Chondrocyte (in vitro differentiated cells): Measurements from ENCODE around the gene AIF1L. TPM values are rescaled to one million over a fixed set of nuclear protein-coding genes. Genes with fewer than 3 reads are reported as not detected.
"Not testable (repeated sequence)": the region's sequence is repeated elsewhere in the genome, so short reads cannot be mapped to it uniquely, and the experiment has no call there.

Experiments used
- DNase-seq: peaks from one replicate; pipeline ENCODE4 v3.0.0; 2021; ENCODE audit warnings: mixed read lengths, low spot score
- H3K27ac Mint-ChIP-seq: one replicate; pipeline ENCODE4 v1.8.0; 2021; ENCODE audit warnings: mild to moderate bottlenecking, moderate library complexity, mixed read lengths; ENCODE audit not compliant: unreplicated experiment
- H3K27me3 Mint-ChIP-seq: 2 replicates; pipeline ENCODE4 v1.8.0; 2021; ENCODE audit warnings: low read depth, mixed read lengths
- H3K36me3 Mint-ChIP-seq: 2 replicates; pipeline ENCODE4 v1.8.0; 2021; ENCODE audit warnings: low read depth, mixed read lengths
- H3K4me1 Mint-ChIP-seq: 2 replicates; pipeline ENCODE4 v1.8.0; 2021; ENCODE audit warnings: low read depth, mild to moderate bottlenecking, mixed read lengths
- H3K4me3 Mint-ChIP-seq: one replicate; pipeline ENCODE4 v1.8.0; 2021; ENCODE audit warnings: mild to moderate bottlenecking, moderate library complexity, mixed read lengths; ENCODE audit not compliant: unreplicated experiment
- H3K9me3 Mint-ChIP-seq: 2 replicates; pipeline ENCODE4 v1.8.0; 2021; ENCODE audit warnings: low read depth, mixed read lengths
- total RNA-seq: library from RNA; stranded (reverse); gene quantifications from 3 replicates; pipeline ENCODE4 v1.2.1, GENCODE V29; 2021
- TF ChIP-seq, protein P1 (sequence below): fragments of 200-600 bp; sonication (generic); IDR thresholded peaks from 2 replicates; pipeline ENCODE4 v1.5.0; 2021; ENCODE audit warnings: antibody characterized with exemption, mild to moderate bottlenecking, moderate library complexity

The AIF1L gene
- total RNA-seq, 1 donor from 2014 or later = 30.1 TPM

GRCh38 chr9:131146186-131146585 lies 49.9 kb downstream of the AIF1L start:
- Mint-ChIP-seq H3K4me1 (no peaks in the 10 kb centered on the region), H3K36me3 (peaks cover 35% of the 10 kb centered on the region), H3K4me3 (no peak overlapping the region), H3K27me3 (no peaks in the 10 kb centered on the region), H3K27ac (no peak overlapping the region), H3K9me3 (no peaks in the 10 kb centered on the region)
- no peak for DNase-seq
- TF ChIP-seq, protein P1, sequence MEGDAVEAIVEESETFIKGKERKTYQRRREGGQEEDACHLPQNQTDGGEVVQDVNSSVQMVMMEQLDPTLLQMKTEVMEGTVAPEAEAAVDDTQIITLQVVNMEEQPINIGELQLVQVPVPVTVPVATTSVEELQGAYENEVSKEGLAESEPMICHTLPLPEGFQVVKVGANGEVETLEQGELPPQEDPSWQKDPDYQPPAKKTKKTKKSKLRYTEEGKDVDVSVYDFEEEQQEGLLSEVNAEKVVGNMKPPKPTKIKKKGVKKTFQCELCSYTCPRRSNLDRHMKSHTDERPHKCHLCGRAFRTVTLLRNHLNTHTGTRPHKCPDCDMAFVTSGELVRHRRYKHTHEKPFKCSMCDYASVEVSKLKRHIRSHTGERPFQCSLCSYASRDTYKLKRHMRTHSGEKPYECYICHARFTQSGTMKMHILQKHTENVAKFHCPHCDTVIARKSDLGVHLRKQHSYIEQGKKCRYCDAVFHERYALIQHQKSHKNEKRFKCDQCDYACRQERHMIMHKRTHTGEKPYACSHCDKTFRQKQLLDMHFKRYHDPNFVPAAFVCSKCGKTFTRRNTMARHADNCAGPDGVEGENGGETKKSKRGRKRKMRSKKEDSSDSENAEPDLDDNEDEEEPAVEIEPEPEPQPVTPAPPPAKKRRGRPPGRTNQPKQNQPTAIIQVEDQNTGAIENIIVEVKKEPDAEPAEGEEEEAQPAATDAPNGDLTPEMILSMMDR = no peak

GRCh38 chr9:131148276-131148675 lies 51.9 kb downstream of the AIF1L start:
- no peaks in the 10 kb centered on the region for H3K4me1 Mint-ChIP-seq
- no peak overlapping the region for H3K27ac Mint-ChIP-seq
- H3K27me3 Mint-ChIP-seq = no peaks in the 10 kb centered on the region
- no peak overlapping the region for H3K4me3 Mint-ChIP-seq
- TF ChIP-seq, protein P1 = no peak
- H3K36me3 Mint-ChIP-seq = peaks cover 39% of the 10 kb centered on the region
- no peaks in the 10 kb centered on the region for H3K9me3 Mint-ChIP-seq
- DNase-seq = no peak

DNA sequence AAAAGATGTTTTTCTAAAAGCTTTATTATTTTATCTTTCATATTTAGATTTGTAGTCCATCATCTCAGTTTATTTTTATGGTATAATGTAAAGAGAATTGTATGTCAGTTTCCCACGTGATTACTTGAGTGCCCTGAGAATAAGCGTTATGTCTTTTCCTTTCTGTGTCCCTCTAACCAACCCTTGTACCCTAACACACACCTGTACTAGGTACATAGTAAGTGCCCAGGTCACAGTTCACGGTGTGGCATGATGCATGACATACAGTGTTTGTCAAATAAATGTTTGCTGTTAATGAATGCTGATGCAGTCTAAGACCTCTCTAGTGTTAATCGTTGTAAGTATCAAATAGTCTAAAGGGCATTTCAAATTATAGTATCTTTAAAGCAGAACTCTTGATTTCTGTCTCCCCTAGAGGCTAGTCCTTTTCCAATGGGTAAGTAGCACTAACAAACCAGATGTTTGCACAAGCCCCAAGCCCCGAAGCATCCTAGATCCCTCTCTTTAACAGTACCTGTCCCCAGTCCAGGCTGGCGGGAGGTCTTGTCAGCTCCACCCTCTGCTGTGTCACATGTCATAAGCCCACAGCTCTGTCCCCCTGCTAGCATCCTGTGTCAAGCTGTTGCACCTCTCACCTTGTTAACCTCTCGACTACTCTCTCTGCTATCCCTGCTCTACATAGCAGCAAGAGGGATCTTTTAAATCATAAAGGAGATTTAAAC lies 52.8 kb downstream of the AIF1L start:
- Mint-ChIP-seq H3K9me3 (no peaks in the 10 kb centered on the region), H3K36me3 (peaks cover 41% of the 10 kb centered on the region), H3K4me3 (no peak overlapping the region), H3K4me1 (no peaks in the 10 kb centered on the region), H3K27ac (no peak overlapping the region), H3K27me3 (no peaks in the 10 kb centered on the region)
- TF ChIP-seq, protein P1 = no peak
- no peak for DNase-seq

- H3K4me3 Mint-ChIP-seq = no peak overlapping the region
- no peak for DNase-seq
- no peaks in the 10 kb centered on the region for H3K27me3 Mint-ChIP-seq
- no peaks in the 10 kb centered on the region for H3K4me1 Mint-ChIP-seq
- H3K9me3 Mint-ChIP-seq = peaks cover 2% of the 10 kb centered on the region
- H3K36me3 Mint-ChIP-seq = peaks cover 41% of the 10 kb centered on the region
- H3K27ac Mint-ChIP-seq = no peak overlapping the region
- TF ChIP-seq, protein P1 = no peak
Observed at GRCh38 chr9:131149688-131150053, 53.3 kb downstream of the AIF1L start.

DNA sequence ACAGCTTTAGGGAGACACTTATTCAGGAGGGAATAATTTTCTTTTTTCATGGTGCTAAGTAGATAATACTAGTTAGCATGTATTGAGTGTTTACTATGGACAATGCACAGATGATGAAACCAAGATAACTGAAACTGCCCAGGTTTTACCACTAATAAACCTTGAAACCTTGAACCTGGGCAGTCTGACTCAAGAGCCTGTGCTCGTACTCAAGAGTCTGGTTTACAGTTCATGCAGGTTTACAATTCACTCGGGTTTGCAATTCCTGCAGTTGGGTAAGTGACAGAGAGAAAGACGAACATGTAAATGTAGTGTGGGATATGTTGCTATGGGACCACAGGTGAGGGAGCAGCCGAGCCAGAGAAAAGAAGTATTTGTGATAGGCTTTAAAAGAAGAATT lies 57.3 kb downstream of the AIF1L start:
- no peak overlapping the region for H3K4me3 Mint-ChIP-seq
- peaks cover 6% of the 10 kb centered on the region for H3K9me3 Mint-ChIP-seq
- TF ChIP-seq, protein P1 = no peak
- no peak for DNase-seq
- H3K36me3 Mint-ChIP-seq = peaks cover 35% of the 10 kb centered on the region
- H3K4me1 Mint-ChIP-seq = no peaks in the 10 kb centered on the region
- H3K27me3 Mint-ChIP-seq = no peaks in the 10 kb centered on the region
- H3K27ac Mint-ChIP-seq = no peak overlapping the region

GRCh38 chr9:131158673-131159072 lies 62.3 kb downstream of the AIF1L start:
- H3K4me1 Mint-ChIP-seq, H3K27ac Mint-ChIP-seq, DNase-seq, H3K27me3 Mint-ChIP-seq, H3K4me3 Mint-ChIP-seq, H3K9me3 Mint-ChIP-seq: not testable (repeated sequence)
- H3K36me3 Mint-ChIP-seq = peaks cover 41% of the 10 kb centered on the region
